GM21447 (cell line): ENCODE results near the gene LNP1.
"Not testable (repeated sequence)": the region's sequence is repeated elsewhere in the genome, so short reads cannot be mapped to it uniquely, and the experiment has no call there.

Experiments
- ATAC-seq: cut with Tn5 transposase; IDR thresholded peaks from one replicate; pipeline ENCODE4 v1.9.1; 2021; ENCODE audit not compliant: unreplicated experiment

The LNP1 gene

DNA sequence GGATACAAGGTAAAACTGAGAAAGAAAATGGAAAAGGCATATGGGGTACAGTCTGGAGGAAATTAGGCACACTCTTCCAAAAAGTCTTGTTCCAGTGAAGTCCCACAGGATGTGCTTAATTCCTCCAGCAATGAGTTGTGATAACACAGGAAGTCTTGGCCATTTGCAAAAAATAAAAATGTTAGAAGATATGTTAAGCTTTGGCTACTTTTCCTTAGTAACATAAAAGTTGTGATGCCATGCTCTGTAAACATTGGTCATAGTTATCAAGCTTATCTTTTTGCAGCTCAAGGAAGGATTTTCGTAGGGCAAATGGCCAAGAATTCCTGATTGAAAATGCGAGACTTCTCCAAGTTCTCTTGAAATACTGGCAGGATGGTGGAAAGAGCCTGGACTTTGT is 26.4 kb downstream of the LNP1 start:
- ATAC-seq: no peak

DNA sequence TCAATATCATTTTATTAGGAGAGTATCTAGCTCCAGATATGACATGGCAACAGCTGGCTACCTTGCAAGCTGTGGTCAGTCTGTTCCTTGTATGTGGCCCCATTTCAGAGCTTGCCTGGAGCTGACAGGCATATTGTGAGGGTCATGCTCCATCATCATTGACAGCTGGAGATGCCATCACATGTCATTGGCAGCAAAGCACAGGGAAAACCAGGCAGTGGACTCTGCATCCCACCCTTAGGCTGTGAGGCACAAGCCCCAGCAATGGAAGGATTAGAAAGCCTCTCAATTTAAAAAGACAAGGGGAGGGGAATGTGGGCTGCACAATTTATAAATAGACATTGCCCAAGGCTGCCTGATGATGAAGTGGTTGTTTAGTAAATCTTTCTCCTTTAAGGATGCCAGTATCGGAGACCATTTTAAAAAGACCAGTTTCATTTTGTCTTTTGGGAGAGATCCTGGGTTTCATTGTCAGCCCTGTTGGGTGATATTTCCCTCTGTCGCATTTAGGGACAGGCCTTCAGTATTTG is 27.9 kb downstream of the LNP1 start:
- no peak for ATAC-seq

DNA sequence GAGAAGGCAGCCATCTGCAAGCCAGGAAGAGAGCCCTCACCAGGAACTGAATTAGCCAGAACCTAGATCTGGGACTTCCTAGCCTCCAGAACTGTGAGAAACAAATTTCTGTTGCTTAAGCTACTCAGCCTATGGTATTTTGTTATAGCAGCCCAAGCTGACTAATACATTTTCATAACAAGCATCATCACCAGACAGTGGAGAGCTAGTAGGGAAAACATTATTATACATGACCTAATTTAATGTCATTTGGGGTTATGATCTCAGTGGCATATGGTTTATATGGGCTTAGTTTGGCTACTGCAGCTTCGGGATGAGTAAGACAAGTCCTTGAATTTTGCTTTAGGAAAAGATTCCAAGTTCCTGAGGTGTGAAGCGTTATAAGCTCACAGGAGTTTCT is 35.6 kb downstream of the LNP1 start:
- no peak for ATAC-seq

DNA sequence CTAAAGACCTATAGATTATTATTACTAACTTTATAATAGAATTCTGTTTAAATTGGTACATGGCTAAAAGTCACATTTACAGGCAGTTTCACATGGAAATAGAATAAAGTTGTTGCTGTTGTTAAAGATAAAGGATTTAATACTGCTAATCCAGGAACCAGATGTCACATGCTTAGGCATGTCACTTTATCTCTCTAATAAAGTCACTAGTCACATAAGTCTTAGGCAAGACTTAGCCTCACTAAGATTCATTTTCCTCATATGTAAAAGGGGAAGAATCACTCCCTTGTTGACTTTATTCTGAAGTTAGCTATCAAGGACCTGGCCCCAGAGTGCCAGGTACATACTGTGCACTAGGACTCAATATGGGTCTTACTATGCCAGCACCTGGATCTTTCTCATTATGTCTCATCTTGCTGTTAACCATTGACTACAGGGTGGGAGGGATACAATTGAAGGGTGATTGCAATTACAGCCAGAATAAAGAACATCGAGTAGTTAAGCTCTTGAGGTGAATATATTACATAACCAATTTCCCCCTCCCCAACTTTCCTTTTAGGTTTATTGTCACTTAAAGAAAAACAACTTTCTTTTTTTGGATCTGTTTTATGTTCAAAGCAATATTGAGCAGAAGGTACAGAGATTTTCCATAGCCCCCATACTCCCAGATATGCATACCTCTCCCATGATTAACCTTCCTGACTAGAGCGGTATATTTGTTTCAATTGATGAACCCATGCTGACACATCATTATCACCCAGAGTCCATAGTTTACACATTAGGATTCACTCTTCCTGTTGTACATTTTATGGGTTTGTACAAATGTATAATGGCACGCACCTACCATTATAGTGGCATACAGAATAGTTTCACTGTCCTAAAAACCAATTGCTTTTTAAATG is 36.6 kb downstream of the LNP1 start:
- no peak for ATAC-seq

DNA sequence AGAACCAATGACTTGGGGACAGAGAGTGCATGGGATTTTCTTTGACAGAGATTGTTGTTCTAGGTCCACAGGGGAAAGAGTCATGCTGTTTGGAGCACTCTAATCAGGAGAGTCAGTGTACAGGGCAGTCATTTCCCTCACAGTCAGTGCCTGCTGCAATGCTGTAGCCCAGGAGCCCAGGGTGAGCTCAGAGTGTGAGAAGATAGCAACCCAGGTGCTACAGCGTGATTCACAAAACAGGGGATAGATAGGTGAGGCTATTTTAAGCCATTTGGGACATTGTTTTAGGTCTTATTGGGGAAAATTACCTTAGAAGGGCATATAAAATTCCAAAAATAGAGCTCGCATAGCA is 37.3 kb downstream of the LNP1 start:
- ATAC-seq: no peak

DNA sequence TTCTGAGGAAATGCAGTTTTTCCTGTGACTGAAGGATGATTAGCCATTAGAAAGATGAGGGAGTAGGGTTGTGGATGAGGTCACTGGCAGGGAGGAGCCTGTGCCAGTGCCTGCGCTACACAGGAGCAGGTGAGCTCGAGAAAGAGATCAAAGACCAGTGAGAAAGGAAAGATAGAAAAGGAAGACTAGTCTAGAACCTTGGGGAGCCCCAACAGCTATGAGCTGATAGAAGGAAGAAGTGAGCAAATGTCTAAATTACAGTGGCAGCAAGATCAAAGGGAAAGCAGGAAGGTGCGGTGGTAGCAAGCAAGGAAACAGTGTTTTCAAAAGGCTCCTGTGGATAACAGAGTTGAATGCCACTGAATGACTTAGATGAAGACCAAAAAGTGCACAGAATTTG is 39.6 kb downstream of the LNP1 start:
- no peak for ATAC-seq

DNA sequence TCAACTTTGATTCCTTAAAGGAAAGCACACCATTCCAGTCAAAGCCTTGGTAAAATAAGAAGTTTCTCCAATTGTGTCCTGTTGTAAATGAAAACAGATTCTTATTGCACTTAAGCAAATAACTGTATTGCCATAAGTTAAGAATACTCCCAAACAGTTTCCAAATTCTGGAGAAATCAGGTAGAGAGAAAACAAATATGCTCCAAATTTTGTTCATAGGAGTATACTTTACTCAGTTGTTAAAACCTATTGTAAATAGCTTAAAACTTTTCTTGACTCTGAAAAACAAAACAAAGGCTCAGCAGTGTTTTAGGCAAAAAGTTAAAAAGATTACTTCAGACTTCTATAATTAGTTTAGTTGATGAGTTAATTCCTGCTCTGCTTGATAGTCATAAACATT is 42.4 kb downstream of the LNP1 start:
- ATAC-seq: no peak

DNA sequence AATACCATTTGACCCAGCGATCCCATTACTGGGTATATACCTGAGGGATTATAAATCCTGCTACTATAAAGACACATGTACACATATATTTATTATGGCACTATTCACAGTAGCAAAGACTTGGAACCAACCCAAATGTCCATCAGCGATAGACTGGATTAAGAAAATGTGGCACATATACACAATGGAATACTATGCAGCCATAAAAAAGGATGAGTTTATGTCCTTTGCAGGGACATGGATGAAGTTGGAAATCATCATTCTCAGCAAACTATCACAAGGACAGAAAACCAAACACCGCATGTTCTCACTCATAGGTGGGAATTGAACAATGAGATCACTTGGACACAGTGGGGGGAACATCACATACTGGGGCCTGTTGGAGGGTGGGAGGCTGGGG is 45.7 kb downstream of the LNP1 start:
- ATAC-seq: not testable (repeated sequence)

DNA sequence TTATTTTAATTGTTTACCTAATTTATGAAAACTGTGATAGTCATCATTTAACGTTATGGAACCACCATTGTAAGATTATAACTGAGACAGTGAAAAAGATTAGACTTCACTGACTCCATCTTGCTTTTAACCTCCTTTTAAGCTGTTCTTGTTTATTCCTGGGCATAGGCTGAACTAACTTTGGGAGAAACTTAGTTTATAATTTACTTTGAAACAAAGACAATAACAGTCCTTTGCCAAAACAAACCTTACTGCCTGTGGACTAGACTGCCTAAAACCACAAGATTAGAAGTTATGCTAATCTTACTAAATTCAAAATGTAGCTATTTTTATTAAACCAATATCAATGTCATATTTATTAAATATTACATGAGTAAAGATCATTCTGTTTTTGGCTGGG is 46.7 kb downstream of the LNP1 start:
- no peak for ATAC-seq

DNA sequence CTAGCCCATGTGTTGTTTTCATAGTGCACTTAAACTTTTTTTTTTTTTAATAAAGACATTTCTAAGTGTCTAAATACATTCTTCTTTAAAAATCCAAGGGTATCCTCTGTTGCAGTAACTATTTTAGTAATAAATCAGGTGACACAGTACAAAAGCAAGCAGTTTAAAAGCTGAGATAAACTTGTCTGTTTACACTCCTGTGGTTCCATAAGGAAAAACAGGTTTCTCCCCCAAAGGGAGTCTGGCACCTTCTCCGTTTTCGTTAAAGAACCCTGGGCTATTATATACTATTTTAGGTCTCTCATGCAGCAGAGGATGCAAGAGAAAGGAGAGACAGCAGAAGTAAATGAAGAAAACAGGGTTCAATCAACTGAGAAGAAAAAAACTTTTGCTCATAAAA is 47.9 kb downstream of the LNP1 start:
- ATAC-seq: no peak

DNA sequence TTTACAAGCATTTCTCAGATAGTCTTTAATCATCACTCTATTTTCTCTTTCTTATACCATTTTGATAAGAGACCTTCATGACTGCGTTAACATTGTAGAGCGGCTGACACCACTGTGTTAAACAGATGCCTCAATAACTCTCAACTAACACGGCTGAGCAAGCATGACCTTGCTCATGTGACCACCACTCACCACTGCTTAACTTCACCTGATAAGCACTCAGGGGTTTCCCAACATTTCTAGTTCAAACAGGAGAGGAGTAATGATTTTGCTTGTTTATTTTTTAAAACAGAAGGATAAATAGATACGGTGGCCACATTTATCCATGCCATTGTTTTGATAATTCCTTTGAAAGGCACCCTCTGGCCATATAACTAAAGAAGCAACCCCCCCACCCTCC is 53.3 kb downstream of the LNP1 start:
- no peak for ATAC-seq

DNA sequence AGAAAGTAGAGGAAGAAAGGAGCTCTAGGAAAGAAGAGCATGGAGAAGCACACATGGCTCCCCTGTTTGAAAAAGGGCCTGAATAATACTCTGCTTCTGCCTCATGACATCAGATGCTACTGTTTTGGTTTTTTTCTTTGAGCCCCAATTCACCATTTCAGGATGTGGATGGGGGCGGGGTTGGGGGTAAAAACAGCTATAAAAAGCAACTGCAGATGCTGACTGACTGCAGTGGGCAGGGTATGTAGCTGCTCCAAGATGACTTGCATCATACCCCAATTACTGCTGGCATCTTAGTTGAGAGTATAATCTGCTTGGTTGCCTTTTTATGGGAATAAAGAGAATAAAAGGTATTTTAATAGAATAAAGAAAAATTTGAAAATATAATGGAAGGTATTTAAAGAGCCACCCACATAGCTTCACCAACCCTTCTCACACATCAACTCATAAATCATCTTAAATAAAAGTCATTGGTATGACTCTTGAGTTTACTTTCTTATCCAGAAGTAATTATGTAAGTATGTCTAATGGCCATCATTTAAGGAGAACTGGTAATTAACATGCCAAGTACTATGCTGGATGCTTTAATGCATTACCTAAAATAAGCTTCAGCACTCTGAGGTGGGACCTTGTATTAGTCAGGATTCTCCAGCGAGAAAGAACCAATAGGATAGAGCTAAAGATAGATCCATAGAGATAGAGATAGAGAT is 54.7 kb downstream of the LNP1 start:
- no peak for ATAC-seq

DNA sequence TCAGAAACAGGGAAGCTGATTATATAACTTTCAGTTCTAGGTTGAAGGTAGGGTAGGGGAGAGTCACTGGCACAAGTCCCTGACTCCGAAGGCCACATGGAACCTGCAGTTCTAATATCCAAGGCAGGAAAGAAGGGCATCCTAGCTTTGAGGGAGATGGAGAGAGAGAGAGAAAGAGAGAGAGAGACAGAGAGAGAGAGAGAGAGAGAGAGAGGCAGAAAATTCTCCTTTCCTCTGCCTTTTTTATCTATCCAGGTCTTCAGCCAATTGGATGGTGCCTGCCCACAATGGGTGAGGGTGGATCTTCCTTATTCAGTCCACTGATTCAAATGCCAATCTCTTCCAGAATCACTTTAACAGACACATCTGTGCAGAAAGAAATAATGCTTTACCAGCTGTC is 55.4 kb downstream of the LNP1 start:
- ATAC-seq: no peak

DNA sequence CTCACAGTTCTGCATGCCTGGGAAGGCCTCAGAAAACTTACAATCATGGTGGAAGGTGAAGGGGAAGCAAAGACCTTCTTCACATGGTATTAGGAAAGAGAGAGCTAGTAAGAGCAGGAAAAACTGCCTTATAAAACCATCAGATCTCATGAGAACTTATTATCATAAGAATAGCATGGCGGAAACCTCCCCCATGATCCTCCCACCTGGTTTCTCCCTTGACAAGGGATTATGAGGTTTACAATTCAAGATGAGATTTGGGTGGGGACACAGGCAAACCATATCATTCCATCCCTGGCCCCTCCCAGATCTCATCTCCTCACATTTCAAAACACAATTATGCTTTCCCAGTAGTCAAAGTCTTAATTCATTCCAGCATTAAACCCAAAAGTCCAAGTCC is 56.5 kb downstream of the LNP1 start:
- ATAC-seq: no peak

DNA sequence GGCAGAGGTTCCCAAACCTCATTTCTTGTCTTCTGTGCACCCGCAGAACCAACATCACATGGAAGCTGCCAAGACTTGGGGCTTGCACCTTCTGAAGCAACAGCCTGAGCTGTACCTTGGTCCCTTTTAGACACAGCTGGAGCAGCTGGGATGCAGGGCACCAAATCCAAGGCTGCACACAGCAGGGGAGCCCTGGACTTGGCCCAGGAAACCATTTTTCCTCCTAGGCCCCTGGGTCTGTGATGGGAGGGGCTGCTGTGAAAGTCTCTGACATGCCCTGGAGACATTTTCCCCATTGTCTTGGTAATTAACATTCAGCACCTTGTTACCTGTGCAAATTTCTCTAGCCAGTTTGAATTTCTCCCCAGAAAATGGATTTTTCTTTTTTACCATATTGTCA is 57.5 kb downstream of the LNP1 start:
- no peak for ATAC-seq

DNA sequence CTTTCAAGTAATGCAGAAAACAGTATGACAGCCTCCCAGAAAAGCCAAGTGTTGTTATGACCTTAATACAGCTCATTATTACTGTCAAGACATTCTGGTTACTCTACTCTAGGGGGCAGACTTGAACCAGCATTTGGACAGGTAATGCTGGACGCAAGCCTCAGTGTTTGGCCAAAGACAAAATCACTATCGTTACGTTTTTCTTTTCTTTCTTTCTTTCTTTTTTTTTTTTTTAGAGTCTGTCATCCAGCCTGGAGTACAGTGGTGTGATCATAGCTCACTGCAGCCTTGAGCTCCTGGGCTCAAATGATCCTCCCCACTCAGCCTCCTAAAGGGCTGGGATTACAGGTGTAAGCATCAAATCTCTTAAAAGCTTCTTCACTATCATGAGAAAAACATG is 61.7 kb downstream of the LNP1 start:
- ATAC-seq: peak; percentile 89

DNA sequence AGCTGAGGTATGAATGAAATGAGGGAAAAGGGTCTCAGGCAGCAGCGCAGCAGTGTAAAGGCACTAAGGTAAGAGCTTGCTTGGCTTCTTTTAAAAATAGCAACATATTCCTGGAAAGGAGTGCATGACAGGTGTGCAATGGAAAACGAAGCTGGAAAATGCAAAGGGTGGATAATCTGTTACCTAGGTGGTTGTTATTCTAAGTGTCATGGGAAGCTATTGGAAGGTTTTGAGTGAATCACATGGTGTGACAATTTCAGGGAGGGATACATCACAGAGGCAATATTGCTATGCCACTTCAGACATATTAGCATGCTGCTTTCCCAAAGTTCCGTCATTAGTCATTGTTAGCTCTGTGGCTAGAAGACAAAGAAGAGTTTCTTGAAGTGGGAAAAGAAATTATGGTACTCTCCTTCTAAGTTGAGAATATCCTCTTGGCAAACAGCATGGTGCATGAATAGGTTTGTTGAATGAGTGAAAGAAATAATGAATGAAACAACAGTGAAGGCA is 62.4 kb downstream of the LNP1 start:
- ATAC-seq: no peak

DNA sequence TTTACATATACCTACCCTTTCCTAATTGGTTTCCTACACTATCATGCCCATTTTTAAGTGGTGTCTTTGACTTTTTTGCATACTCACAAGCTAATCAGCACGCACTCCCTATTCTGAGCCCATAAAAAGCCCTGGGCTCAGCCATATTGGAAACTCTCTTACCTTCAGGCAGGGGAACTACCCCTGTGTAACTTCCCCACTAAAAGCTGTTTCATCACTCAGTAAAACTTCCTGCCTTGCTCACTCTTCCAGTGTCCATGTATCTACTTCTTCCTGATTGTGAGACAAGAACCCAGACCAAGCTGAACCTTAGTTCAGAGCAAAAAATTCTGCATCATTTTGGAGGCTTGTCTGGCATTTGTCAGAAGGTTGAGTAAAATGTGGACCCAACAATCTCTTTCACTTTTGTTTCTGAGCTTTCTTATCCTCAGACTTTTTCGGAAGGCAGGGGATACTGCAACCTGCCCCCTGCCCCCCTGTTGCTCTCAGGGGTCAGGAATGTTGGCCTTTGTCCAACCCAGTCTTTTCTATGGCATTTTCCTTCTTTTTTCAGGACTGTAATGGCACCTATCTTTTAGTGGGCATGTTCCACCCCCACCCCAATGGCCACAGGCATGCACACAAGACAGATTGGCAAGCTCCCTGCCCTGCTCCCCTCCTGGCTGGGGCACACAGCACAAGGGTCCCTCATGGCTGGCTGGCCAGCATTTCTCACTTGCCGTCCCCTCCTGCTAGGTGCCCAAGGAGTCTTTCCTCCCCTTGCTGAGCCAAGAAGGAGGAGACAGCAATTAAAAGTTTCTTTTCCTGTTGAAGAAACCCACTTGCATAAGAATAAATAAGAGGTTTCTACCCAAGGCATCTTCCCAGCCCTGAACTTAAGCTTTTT is 64.8 kb downstream of the LNP1 start:
- no peak for ATAC-seq

DNA sequence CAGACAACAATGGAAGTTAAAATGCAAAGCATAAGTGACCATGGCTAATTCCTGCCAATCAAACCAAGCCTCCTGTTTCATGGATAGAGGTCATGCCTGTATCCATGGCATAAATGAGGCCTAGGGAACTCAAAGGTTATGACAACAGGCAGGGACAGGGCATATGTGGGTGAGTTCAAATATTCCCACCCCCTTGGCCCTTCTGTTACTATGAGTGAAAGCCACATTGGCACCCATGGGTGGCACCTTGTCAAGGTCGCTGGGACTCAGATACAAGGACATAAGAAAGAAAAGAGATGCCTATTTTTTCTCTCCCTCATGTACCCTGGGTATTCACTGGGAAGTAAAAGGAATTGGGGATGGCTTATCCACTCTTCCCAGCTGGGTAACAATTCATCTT is 65.8 kb downstream of the LNP1 start:
- no peak for ATAC-seq

DNA sequence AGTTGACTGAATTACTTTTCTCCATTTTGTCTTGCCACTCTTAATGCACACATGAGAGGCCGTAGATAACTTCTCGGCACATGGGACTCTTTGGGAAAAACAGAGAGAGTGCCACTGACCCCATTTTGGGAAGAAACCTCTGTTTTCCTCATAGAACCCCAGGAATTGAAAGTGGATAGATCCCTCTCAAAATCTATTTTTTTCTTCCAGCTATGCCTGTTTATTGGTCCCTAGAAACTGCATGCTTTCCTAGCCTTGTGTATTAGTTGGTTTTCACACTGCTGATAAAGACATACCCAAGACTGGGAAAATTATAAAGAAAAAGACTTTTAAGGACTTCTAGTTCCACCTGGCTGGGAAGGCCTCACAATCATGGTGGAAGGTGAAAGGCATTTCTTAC is 67.3 kb downstream of the LNP1 start:
- no peak for ATAC-seq

DNA sequence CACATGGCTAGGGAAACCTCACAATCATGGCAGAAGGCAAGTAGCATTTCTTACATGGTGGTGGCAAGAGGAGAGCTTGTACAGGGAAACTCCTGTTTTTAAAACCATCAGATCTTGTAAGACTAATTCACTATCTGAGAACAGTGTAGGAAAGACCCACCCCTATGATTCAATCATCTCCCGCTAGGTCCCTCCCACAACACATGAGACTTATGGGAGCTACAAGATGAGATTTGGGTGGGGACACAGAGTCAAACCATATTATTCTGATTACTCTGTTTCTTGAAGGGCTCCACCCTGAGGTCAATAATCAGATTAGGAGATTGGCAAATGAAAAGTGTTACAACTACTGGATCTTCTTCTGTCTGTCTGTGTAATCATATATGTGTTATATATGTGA is 69.6 kb downstream of the LNP1 start:
- no peak for ATAC-seq
